Lower leg skin (tissue), 3 donors: ENCODE data around the gene LRFN5.

Experiments
- POLR2A ChIP-seq, 2 donors: fragments of 450-650 bp; IDR thresholded peaks; one replicate each; pipeline ENCODE4 v1.6.1; 2016 to 2017; ENCODE audit warnings: antibody characterized with exemption in 2 of 2, mild to moderate bottlenecking in 1 of 2, moderate library complexity in 1 of 2
- TF ChIP-seq, protein P1 (sequence below), 3 donors: fragments of 450-650 bp; IDR thresholded peaks; one replicate each; pipeline ENCODE4 v1.5.1; 2016; ENCODE audit warnings: antibody characterized with exemption in 3 of 3, mild to moderate bottlenecking in 3 of 3, moderate library complexity in 2 of 3

DNA sequence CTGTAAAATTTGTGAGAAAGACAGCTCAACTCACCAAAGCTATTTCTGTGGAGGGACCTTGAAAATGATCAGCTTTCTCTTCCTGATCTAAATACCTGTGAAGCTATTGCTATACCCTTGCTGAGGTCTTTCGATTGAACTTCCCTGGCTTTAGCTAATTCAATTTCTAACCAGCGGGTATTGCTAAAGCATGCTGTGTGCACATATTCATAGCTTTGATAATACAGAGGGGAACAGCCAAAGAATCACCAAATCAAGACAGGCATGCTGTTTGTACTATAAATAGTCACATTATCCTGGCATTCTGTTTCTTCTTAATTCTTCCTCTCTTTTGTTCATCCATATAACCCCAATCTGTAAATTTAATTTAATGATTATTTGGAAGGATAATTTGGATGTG is 233.0 kb downstream of the LRFN5 start:
- TF ChIP-seq, protein P1, sequence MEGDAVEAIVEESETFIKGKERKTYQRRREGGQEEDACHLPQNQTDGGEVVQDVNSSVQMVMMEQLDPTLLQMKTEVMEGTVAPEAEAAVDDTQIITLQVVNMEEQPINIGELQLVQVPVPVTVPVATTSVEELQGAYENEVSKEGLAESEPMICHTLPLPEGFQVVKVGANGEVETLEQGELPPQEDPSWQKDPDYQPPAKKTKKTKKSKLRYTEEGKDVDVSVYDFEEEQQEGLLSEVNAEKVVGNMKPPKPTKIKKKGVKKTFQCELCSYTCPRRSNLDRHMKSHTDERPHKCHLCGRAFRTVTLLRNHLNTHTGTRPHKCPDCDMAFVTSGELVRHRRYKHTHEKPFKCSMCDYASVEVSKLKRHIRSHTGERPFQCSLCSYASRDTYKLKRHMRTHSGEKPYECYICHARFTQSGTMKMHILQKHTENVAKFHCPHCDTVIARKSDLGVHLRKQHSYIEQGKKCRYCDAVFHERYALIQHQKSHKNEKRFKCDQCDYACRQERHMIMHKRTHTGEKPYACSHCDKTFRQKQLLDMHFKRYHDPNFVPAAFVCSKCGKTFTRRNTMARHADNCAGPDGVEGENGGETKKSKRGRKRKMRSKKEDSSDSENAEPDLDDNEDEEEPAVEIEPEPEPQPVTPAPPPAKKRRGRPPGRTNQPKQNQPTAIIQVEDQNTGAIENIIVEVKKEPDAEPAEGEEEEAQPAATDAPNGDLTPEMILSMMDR (IDR thresholded peaks at IDR 0.05): no peak
- TF ChIP-seq POLR2A (IDR thresholded peaks at IDR 0.05): no peak
